Suprapubic skin (tissue), 4 donors: Measurements from ENCODE around the gene BAIAP2L2. TPM values are rescaled to one million over a fixed set of nuclear protein-coding genes. Genes with fewer than 3 reads are reported as not detected.
A peak's percentile ranks its signal among the peaks of the same experiment; 100 is the strongest.
"Not testable (repeated sequence)": the region's sequence is repeated elsewhere in the genome, so short reads cannot be mapped to it uniquely, and the experiment has no call there.

Source experiments
- DNase-seq, 2 donors: peaks; one replicate each; pipeline ENCODE4 v3.0.0-alpha.2; 2019; ENCODE audit warnings: low spot score in 2 of 2
- H3K27ac ChIP-seq: fragments of 200-600 bp; sonication (generic); one replicate; pipeline ENCODE4 v1.5.1; 2019
- H3K27me3 ChIP-seq: fragments of 200-600 bp; sonication (generic); one replicate; pipeline ENCODE4 v1.5.1; 2019
- H3K36me3 ChIP-seq: fragments of 200-600 bp; sonication (generic); one replicate; pipeline ENCODE4 v1.5.1; 2019
- H3K4me1 ChIP-seq: fragments of 200-600 bp; sonication (generic); one replicate; pipeline ENCODE4 v1.5.1; 2019
- H3K4me3 ChIP-seq: fragments of 200-600 bp; sonication (generic); one replicate; pipeline ENCODE4 v1.5.1; 2019; ENCODE audit warnings: mild to moderate bottlenecking
- H3K9me3 ChIP-seq: fragments of 200-600 bp; sonication (generic); one replicate; pipeline ENCODE4 v1.5.1; 2019
- CTCF ChIP-seq, 2 donors: fragments of 200-600 bp in 1 of 2; fragments of 450-650 bp in 1 of 2; sonication (generic) in 1 of 2; IDR thresholded peaks; one replicate each; pipeline ENCODE4 v1.5.1; 2016 to 2019; ENCODE audit warnings: antibody characterized with exemption in 2 of 2, mild to moderate bottlenecking in 1 of 2, moderate library complexity in 1 of 2
- EP300 ChIP-seq: sonication (generic); formaldehyde crosslinking; IDR thresholded peaks from one replicate; pipeline ENCODE4 v1.6.1; 2017; ENCODE audit warnings: antibody characterized with exemption
- POLR2A ChIP-seq, 2 donors: fragments of 450-650 bp; IDR thresholded peaks; one replicate each; pipeline ENCODE4 v1.6.1; 2017; ENCODE audit warnings: antibody characterized with exemption in 2 of 2, mild to moderate bottlenecking in 2 of 2, moderate library complexity in 2 of 2
- POLR2AphosphoS5 ChIP-seq, 3 donors: sonication (generic); formaldehyde crosslinking; IDR thresholded peaks; one replicate each; pipeline ENCODE4 v1.6.1; 2017; ENCODE audit warnings: antibody characterized with exemption in 3 of 3
- WGBS: methylation state at CpG from one replicate; pipeline ENCODE4 v1.1.5; 2018; 5-methylcytosine and 5-hydroxymethylcytosine counted together
- total RNA-seq, 4 donors: library from RNA; depleted of rRNA; stranded (reverse); fragments of >200 nt; gene quantifications; one replicate each; pipeline ENCODE4 v1.1.0, GENCODE V29; 2016

Gene BAIAP2L2
- total RNA-seq, result 1 to 10 TPM in 3 of 4 donors, under 1 TPM in 1; 0.49 to 1.7 (median 1.6) TPM

- no peaks in the 10 kb centered on the region for H3K27me3 ChIP-seq
- H3K9me3 ChIP-seq, result no peaks in the 10 kb centered on the region
- H3K4me3 ChIP-seq, result no peak within 1 kb of the TSS
- no peak within 1 kb of the TSS for H3K27ac ChIP-seq
- H3K36me3 ChIP-seq, result no peaks in the 10 kb centered on the region
- WGBS, result 85% methylated on average over 3 of the region's 19 CpGs
- no peak for DNase-seq
- TF ChIP-seq EP300 (no peak), POLR2AphosphoS5 (IDR thresholded peaks at IDR 0.05) (no peak), CTCF (IDR thresholded peaks at IDR 0.05) (no peak), POLR2A (IDR thresholded peaks at IDR 0.05) (no peak)
- H3K4me1 ChIP-seq, result peaks cover 46% of the 10 kb centered on the region
Observed at GRCh38 chr22:38110008-38110862, at the start of gene BAIAP2L2. BAIAP2L2 (minus strand) TSS chr22:38110684; CDS start chr22:38110525, 159 bp downstream.

GRCh38 chr22:38155703-38156102 is 45.2 kb upstream of the BAIAP2L2 start:
- TF ChIP-seq CTCF (IDR thresholded peaks at IDR 0.05) (no peak), POLR2A (IDR thresholded peaks at IDR 0.05) (no peak), POLR2AphosphoS5 (IDR thresholded peaks at IDR 0.05) (no peak), EP300 (no peak)
- no peak for DNase-seq
- Histone ChIP-seq H3K4me1 (peaks cover 14% of the 10 kb centered on the region), H3K9me3 (no peaks in the 10 kb centered on the region), H3K27ac (no peak overlapping the region), H3K4me3 (no peak overlapping the region), H3K27me3 (no peaks in the 10 kb centered on the region), H3K36me3 (no peaks in the 10 kb centered on the region)
- WGBS, result 97% methylated on average over 1 of the region's 1 CpG

GRCh38 chr22:38154563-38154915 is 44.1 kb upstream of the BAIAP2L2 start:
- not testable (repeated sequence) for H3K36me3 ChIP-seq, H3K27ac ChIP-seq, H3K9me3 ChIP-seq, H3K4me3 ChIP-seq, H3K27me3 ChIP-seq
- DNase-seq, result peak in 1 of 2 donors; percentile 1
- H3K4me1 ChIP-seq, result peaks cover 16% of the 10 kb centered on the region
- WGBS, result 50% methylated on average over 1 of the region's 1 CpG

GRCh38 chr22:38153821-38154562 is 43.5 kb upstream of the BAIAP2L2 start:
- DNase-seq, result peak in 1 of 2 donors; percentile 48
- Histone ChIP-seq H3K36me3 (no peaks in the 10 kb centered on the region), H3K4me1 (peaks cover 16% of the 10 kb centered on the region), H3K4me3 (no peak overlapping the region), H3K27ac (peak overlapping the region; percentile 5), H3K9me3 (no peaks in the 10 kb centered on the region), H3K27me3 (no peaks in the 10 kb centered on the region)
- WGBS, result 50% methylated on average over 1 of the region's 4 CpGs
- TF ChIP-seq EP300 (no peak), POLR2A (IDR thresholded peaks at IDR 0.05) (no peak), CTCF (IDR thresholded peaks at IDR 0.05) (no peak), POLR2AphosphoS5 (IDR thresholded peaks at IDR 0.05) (no peak)

- 92% methylated on average over 8 of the region's 8 CpGs for WGBS
- no peak overlapping the region for H3K27ac ChIP-seq
- H3K4me3 ChIP-seq, result no peak overlapping the region
- no peaks in the 10 kb centered on the region for H3K36me3 ChIP-seq
- TF ChIP-seq EP300, result no peak
- no peak for TF ChIP-seq CTCF (IDR thresholded peaks at IDR 0.05)
- TF ChIP-seq POLR2AphosphoS5 (IDR thresholded peaks at IDR 0.05), result no peak
- TF ChIP-seq POLR2A (IDR thresholded peaks at IDR 0.05), result no peak
- peaks cover 16% of the 10 kb centered on the region for H3K4me1 ChIP-seq
- H3K9me3 ChIP-seq, result no peaks in the 10 kb centered on the region
- DNase-seq, result peak in 1 of 2 donors; percentile 31
- H3K27me3 ChIP-seq, result no peaks in the 10 kb centered on the region
Observed at GRCh38 chr22:38151126-38151500, 40.6 kb upstream of the BAIAP2L2 start.
